Measurements from ENCODE around the gene TAS2R40. TPM values are rescaled to one million over a fixed set of nuclear protein-coding genes. Genes with fewer than 3 reads are reported as not detected.

TAS2R40 gene
- total and polyA plus RNA-seq, 8 donors: not detected

GRCh38 chr7:143239813-143240212, 18.0 kb downstream of the TAS2R40 start:
- DNase-seq: no peak
- peak overlapping the region in 2 of 5 donors; percentile 52 to 65 for H3K27ac ChIP-seq
- H3K9me3 ChIP-seq: peaks cover 0 to 16% (median 8%) of the 10 kb centered on the region in 4 donors
- intact Hi-C loops (cut with DNase I; ENCODE audit: low total_unique reads): loop anchor here (5.0 kb wide), 1 partner anchor 67 kb away; no protein-coding TSS in a partner anchor
- H3K36me3 ChIP-seq: no peaks in the 10 kb centered on the region
- no peaks in the 10 kb centered on the region for H3K27me3 ChIP-seq
- H3K4me1 ChIP-seq: peaks cover 0 to 24% (median 10%) of the 10 kb centered on the region in 4 donors
- no peak for TF ChIP-seq EP300 (IDR thresholded peaks at IDR 0.05)
- TF ChIP-seq POLR2A (IDR thresholded peaks at IDR 0.05): no peak
- no peak for TF ChIP-seq CTCF (IDR thresholded peaks at IDR 0.05)
- TF ChIP-seq POLR2AphosphoS5 (IDR thresholded peaks at IDR 0.05): no peak
- H3K4me3 ChIP-seq: no peak overlapping the region

- Histone ChIP-seq H3K9me3 (peaks cover 0 to 16% (median 8%) of the 10 kb centered on the region in 4 donors), H3K27ac (peak overlapping the region in 2 of 5 donors; percentile 52 to 65)
Observed at GRCh38 chr7:143240291-143241168, 18.7 kb downstream of the TAS2R40 start.

GRCh38 chr7:143242306-143242705, 20.5 kb downstream of the TAS2R40 start:
- H3K4me3 ChIP-seq: no peak overlapping the region
- peaks cover 0 to 31% (median 12%) of the 10 kb centered on the region in 4 donors for H3K4me1 ChIP-seq
- 82 to 89% (median 86%) methylated on average over 11 of the region's 11 CpGs for WGBS, 5 donors
- no peak for DNase-seq
- peaks cover 0 to 2% (median 0%) of the 10 kb centered on the region in 4 donors for H3K9me3 ChIP-seq
- H3K36me3 ChIP-seq: no peaks in the 10 kb centered on the region
- TF ChIP-seq EP300 (IDR thresholded peaks at IDR 0.05) (no peak), POLR2AphosphoS5 (IDR thresholded peaks at IDR 0.05) (no peak), CTCF (IDR thresholded peaks at IDR 0.05) (no peak), POLR2A (IDR thresholded peaks at IDR 0.05) (no peak)
- intact Hi-C loops (cut with DNase I; ENCODE audit: low total_unique reads): no loop called here
- no peaks in the 10 kb centered on the region for H3K27me3 ChIP-seq
- H3K27ac ChIP-seq: no peak overlapping the region

More at GRCh38 chr7:143240291-143241168, 18.7 kb downstream of the TAS2R40 start:
- Histone ChIP-seq H3K36me3 (no peaks in the 10 kb centered on the region), H3K27me3 (no peaks in the 10 kb centered on the region), H3K4me1 (peaks cover 0 to 27% (median 12%) of the 10 kb centered on the region in 4 donors), H3K4me3 (no peak overlapping the region)
- DNase-seq: peak; percentile 74 to 91
- TF ChIP-seq POLR2AphosphoS5 (IDR thresholded peaks at IDR 0.05) (peak in 1 of 3 donors; percentile 18), CTCF (IDR thresholded peaks at IDR 0.05) (peak in 5 of 7 experiments; percentile 56 to 92 (median 89)), EP300 (IDR thresholded peaks at IDR 0.05) (no peak)
- intact Hi-C loops (cut with DNase I; ENCODE audit: low total_unique reads): no loop called here
- WGBS, 5 donors: 16 to 20% (median 17%) methylated on average over 9 of the region's 9 CpGs

- TF ChIP-seq POLR2A (IDR thresholded peaks at IDR 0.05) (no peak), EP300 (IDR thresholded peaks at IDR 0.05) (no peak), POLR2AphosphoS5 (IDR thresholded peaks at IDR 0.05) (no peak)
- no peak overlapping the region for H3K27ac ChIP-seq
- H3K36me3 ChIP-seq: no peaks in the 10 kb centered on the region
- 22 to 41% (median 31%) methylated on average over 7 of the region's 7 CpGs for WGBS, 5 donors
- no peaks in the 10 kb centered on the region for H3K9me3 ChIP-seq
- DNase-seq: no peak
- no peaks in the 10 kb centered on the region for H3K27me3 ChIP-seq
- peaks cover 0 to 34% (median 12%) of the 10 kb centered on the region in 4 donors for H3K4me1 ChIP-seq
- no peak overlapping the region for H3K4me3 ChIP-seq
- intact Hi-C loops (cut with DNase I; ENCODE audit: low total_unique reads): no loop called here
Observed at GRCh38 chr7:143243111-143243510, 21.3 kb downstream of the TAS2R40 start.

All from stomach (tissue), 9 donors.